B cell (primary cell): ENCODE measurements around the gene DLG2. TPM values are rescaled to one million over a fixed set of nuclear protein-coding genes. Genes with fewer than 3 reads are reported as not detected.

Experiments
- ATAC-seq: fragments of 200-7000 bp; cut with Tn5 transposase; one replicate; pipeline ENCODE4 v1.10.0; 2021; ENCODE audit warnings: low read depth, mild to moderate bottlenecking, moderate number of reproducible peaks, moderate library complexity
- CTCF ChIA-PET: fragments of 350-600 bp; sonication (Branson Sonifier 250); formaldehyde crosslinking; loops from one replicate; lab custom pipeline; 2021; ENCODE audit warnings: antibody characterized with exemption, inconsistent platforms; lab: Charles Lee
- POLR2A ChIA-PET: fragments of 350-600 bp; sonication (Branson Sonifier 250); formaldehyde crosslinking; loops from one replicate; lab custom pipeline; 2021; ENCODE audit warnings: antibody characterized with exemption; lab: Charles Lee
- DNase-seq: peaks from one replicate; pipeline ENCODE4 v3.0.0; 2013
- H2AFZ ChIP-seq: 2 replicates; pipeline ENCODE4 v1.6.1; 2012; ENCODE audit warnings: mild to moderate bottlenecking, low read depth, low read length; ENCODE audit not compliant: insufficient read depth, poor library complexity, severe bottlenecking
- H3K27ac ChIP-seq, 2 donors: 1 replicate in 1 of 2; 2 replicates in 1 of 2; pipeline ENCODE4 v1.5.1; 2012 to 2013; ENCODE audit warnings: low read length in 2 of 2, mild to moderate bottlenecking in 2 of 2, moderate library complexity in 1 of 2
- H3K27me3 ChIP-seq, 4 experiments: fragments of 200-600 bp in 1 of 4; sonication (generic) in 1 of 4; replicated peaks in 1 of 4; 1 replicate in 2 of 4; 2 replicates in 2 of 4; pipeline versions ENCODE4 v1.6.1 to v1.7.0; 2013 to 2016; ENCODE audit warnings: low read length in 3 of 4, mild to moderate bottlenecking in 2 of 4, mixed read lengths in 1 of 4, moderate library complexity in 1 of 4; ENCODE audit not compliant: insufficient read depth in 4 of 4, control insufficient read depth in 3 of 4; ENCODE audit errors: control extremely low read depth in 1 of 4
- H3K36me3 ChIP-seq, 2 experiments: replicated peaks in 1 of 2; 1 replicate in 1 of 2; 2 replicates in 1 of 2; pipeline versions ENCODE4 v1.6.1 to v1.7.1; 2013; ENCODE audit warnings: low read length in 1 of 2; ENCODE audit not compliant: insufficient read depth in 2 of 2, control insufficient read depth in 1 of 2; ENCODE audit errors: control extremely low read depth in 1 of 2, extremely low read depth in 1 of 2
- H3K4me1 ChIP-seq, 2 donors: fragments of 200-600 bp in 1 of 2; sonication (generic) in 1 of 2; 1 replicate in 1 of 2; 2 replicates in 1 of 2; pipeline versions ENCODE4 v1.5.1 to v1.6.1; 2013 to 2017; ENCODE audit warnings: low read length in 2 of 2; ENCODE audit not compliant: control insufficient read depth in 2 of 2, insufficient read depth in 2 of 2
- H3K4me2 ChIP-seq: replicated peaks from 2 replicates; pipeline ENCODE3; 2012; ENCODE audit warnings: mild to moderate bottlenecking, low read depth, low read length; ENCODE audit not compliant: poor library complexity, severe bottlenecking
- H3K4me3 ChIP-seq, 5 experiments: fragments of 200-600 bp in 1 of 5; sonication (generic) in 1 of 5; 1 replicate in 3 of 5; 2 replicates in 2 of 5; pipeline versions ENCODE4 v1.5.1 to v1.7.0; 2011 to 2016; ENCODE audit warnings: low read length in 4 of 5, mild to moderate bottlenecking in 4 of 5, low read depth in 2 of 5, control low read depth in 1 of 5, moderate library complexity in 1 of 5; ENCODE audit not compliant: insufficient read depth in 1 of 5; ENCODE audit errors: control extremely low read depth in 1 of 5, extremely low read depth in 1 of 5
- H3K79me2 ChIP-seq: fragments of 200-600 bp; sonication (generic); one replicate; pipeline ENCODE4 v1.6.0; 2016; ENCODE audit warnings: low read length; ENCODE audit not compliant: control insufficient read depth, insufficient read depth
- H3K9ac ChIP-seq: fragments of 200-600 bp; sonication (generic); 2 replicates; pipeline ENCODE4 v1.6.1; 2017; ENCODE audit warnings: mild to moderate bottlenecking, low read length, moderate library complexity
- H3K9me3 ChIP-seq, 3 donors: one replicate each; pipeline versions ENCODE4 v1.6.1 to v1.7.1; 2013; ENCODE audit warnings: low read length in 2 of 3; ENCODE audit not compliant: control insufficient read depth in 2 of 3, insufficient read depth in 1 of 3; ENCODE audit errors: control extremely low read depth in 1 of 3
- H4K20me1 ChIP-seq: 2 replicates; pipeline ENCODE4 v1.6.0; 2012; ENCODE audit warnings: mild to moderate bottlenecking, low read length; ENCODE audit not compliant: insufficient read depth, control insufficient read depth, poor library complexity, severe bottlenecking
- H3K27ac Mint-ChIP-seq: one replicate; pipeline ENCODE4 v1.8.0; 2021; ENCODE audit warnings: mixed read lengths
- H3K27me3 Mint-ChIP-seq: one replicate; pipeline ENCODE4 v1.8.0; 2021; ENCODE audit warnings: mixed read lengths
- H3K4me1 Mint-ChIP-seq: one replicate; pipeline ENCODE4 v1.8.0; 2021; ENCODE audit warnings: mixed read lengths
- H3K4me3 Mint-ChIP-seq: one replicate; pipeline ENCODE4 v1.8.0; 2021; ENCODE audit warnings: mixed read lengths
- H3K9me3 Mint-ChIP-seq: one replicate; pipeline ENCODE4 v1.8.0; 2022; ENCODE audit warnings: mixed read lengths; ENCODE audit not compliant: insufficient read depth
- CTCF ChIP-seq: fragments of 200-600 bp; IDR thresholded peaks from one replicate; pipeline ENCODE4 v1.8.0; 2022; ENCODE audit warnings: antibody characterized with exemption, mild to moderate bottlenecking
- EZH2 ChIP-seq: IDR thresholded peaks from 2 replicates; pipeline ENCODE4 v1.6.1; 2012; ENCODE audit warnings: borderline replicate concordance, low read depth, mild to moderate bottlenecking, moderate library complexity, low read length; ENCODE audit not compliant: insufficient read depth, poor library complexity, severe bottlenecking
- WGBS: methylation state at CpG from one replicate; pipeline ENCODE4 v1.1.5; 2013; ENCODE audit warnings: missing lambda C conversion rate; ENCODE audit not compliant: insufficient coverage; 5-methylcytosine and 5-hydroxymethylcytosine counted together
- intact Hi-C: fragments of 100-400 bp; cut with micrococcal nuclease; formaldehyde crosslinking; loops from one replicate; pipeline ENCODE4 v1.10.0; 2022
- polyA plus RNA-seq: library from polyadenylated mRNA; depleted of rRNA; stranded (reverse); fragments of >200 nt; gene quantifications from 2 replicates; pipeline ENCODE4 v1.2.3, GENCODE V29; 2012
- total RNA-seq, 2 donors: library from RNA; stranded (reverse); fragments of 120-200 nt in 1 of 2; gene quantifications; 1 replicate in 1 of 2; 2 replicates in 1 of 2; pipeline versions ENCODE4 v1.2.3 to v1.2.4, GENCODE V29; 2013 to 2022

DLG2 gene
- total and polyA plus RNA-seq, 2 donors (not counting 1 experiment from before 2014, with no cell fraction given), result 0.54 to 5.4 TPM

- no peak overlapping the region for H3K27ac Mint-ChIP-seq
- Histone ChIP-seq H3K4me1 (peaks cover 18 to 26% of the 10 kb centered on the region in 2 donors), H3K4me2 (no peak overlapping the region), H3K79me2 (no peaks in the 10 kb centered on the region), H4K20me1 (no peaks in the 10 kb centered on the region), H3K9ac (no peak overlapping the region), H3K36me3 (no peaks in the 10 kb centered on the region), H3K4me3 (no peak overlapping the region), H2AFZ (no peak overlapping the region), H3K27me3 (no peaks in the 10 kb centered on the region), H3K9me3 (peaks cover 0 to 10% (median 0%) of the 10 kb centered on the region in 3 donors), H3K27ac (no peak overlapping the region)
- CTCF ChIA-PET, result interaction anchor here (0.6 kb wide), 1 partner anchor 376 kb away, joined by 3 read pairs; no protein-coding TSS in a partner anchor
- no peak for TF ChIP-seq CTCF
- TF ChIP-seq EZH2, result no peak
- no peaks in the 10 kb centered on the region for H3K27me3 Mint-ChIP-seq
- POLR2A ChIA-PET, result no interaction called here
- peaks cover 46% of the 10 kb centered on the region for H3K4me1 Mint-ChIP-seq
- intact Hi-C loops, result no loop called here
- H3K9me3 Mint-ChIP-seq, result peaks cover 5% of the 10 kb centered on the region
- DNase-seq (no peak), ATAC-seq (no peak)
- no CpG with 5 or more reads among the region's 1 CpG for WGBS
- H3K4me3 Mint-ChIP-seq, result no peak overlapping the region
These were observed 532.3 kb downstream of the DLG2 start for GRCh38 chr11:85094795-85095194.

GRCh38 chr11:85089654-85090053, 537.5 kb downstream of the DLG2 start:
- Mint-ChIP-seq H3K4me3 (peak overlapping the region; percentile 38), H3K27ac (peak overlapping the region; percentile 69), H3K27me3 (no peaks in the 10 kb centered on the region), H3K9me3 (peaks cover 4% of the 10 kb centered on the region), H3K4me1 (peaks cover 38% of the 10 kb centered on the region)
- Histone ChIP-seq H3K4me2 (peak overlapping the region; percentile 25), H3K36me3 (no peaks in the 10 kb centered on the region), H4K20me1 (no peaks in the 10 kb centered on the region), H3K27ac (peak overlapping the region in 1 of 2 donors; percentile 48), H3K9ac (no peak overlapping the region), H3K4me3 (no peak overlapping the region), H3K79me2 (no peaks in the 10 kb centered on the region), H2AFZ (no peak overlapping the region), H3K4me1 (peaks cover 16 to 21% of the 10 kb centered on the region in 2 donors), H3K27me3 (no peaks in the 10 kb centered on the region), H3K9me3 (peaks cover 0 to 3% (median 0%) of the 10 kb centered on the region in 3 donors)
- ChIA-PET CTCF (interaction anchor here (0.7 kb wide), 1 partner anchor 1294 kb away, joined by 3 read pairs; no protein-coding TSS in a partner anchor), POLR2A (no interaction called here)
- no CpG with 5 or more reads among the region's 1 CpG for WGBS
- intact Hi-C loops, result loop anchor here (5.0 to 10.0 kb wide), 2 partner anchors 33 to 225 kb away; no protein-coding TSS in a partner anchor
- no peak for TF ChIP-seq CTCF
- no peak for TF ChIP-seq EZH2
- DNase-seq (peak; percentile 47), ATAC-seq (peak; percentile 74)
